HL-60/S4 treated with phorbol 12-myristate 13-acetate at 8.2 ng/mL for 4 days and 3 days (cell line): ENCODE data around the gene CAPRIN1.
"Not testable (repeated sequence)": the region's sequence is repeated elsewhere in the genome, so short reads cannot be mapped to it uniquely, and the experiment has no call there.

Experiments used
- in situ Hi-C: fragments of 300-500 bp; cut with MboI; formaldehyde crosslinking; loops from 2 replicates; pipeline ENCODE4 v1.15.0; 2022; ENCODE audit warnings: low sequenced_read_pairs

Gene CAPRIN1

GRCh38 chr11:34050581-34051348 is 766 bp upstream of the CAPRIN1 start:
- in situ Hi-C loops = no loop called here

GRCh38 chr11:34052036-34052607 is 591 bp downstream of the CAPRIN1 start:
- in situ Hi-C loops = no loop called here

GRCh38 chr11:34052608-34053160 is 1.2 kb downstream of the CAPRIN1 start:
- in situ Hi-C loops = no loop called here

- in situ Hi-C loops = no loop called here
Measured at GRCh38 chr11:34053161-34053686, 1.7 kb downstream of the CAPRIN1 start.

- in situ Hi-C loops = not testable (repeated sequence)
Measured at GRCh38 chr11:34054351-34054750, 2.8 kb downstream of the CAPRIN1 start.

GRCh38 chr11:34055218-34056000 is 3.9 kb downstream of the CAPRIN1 start:
- in situ Hi-C loops = no loop called here

GRCh38 chr11:34056672-34057071 is 5.1 kb downstream of the CAPRIN1 start:
- in situ Hi-C loops = no loop called here

GRCh38 chr11:34063061-34063795 is 11.7 kb downstream of the CAPRIN1 start:
- in situ Hi-C loops = no loop called here

GRCh38 chr11:34064291-34064690 is 12.8 kb downstream of the CAPRIN1 start:
- in situ Hi-C loops = no loop called here

- in situ Hi-C loops = no loop called here
Measured at GRCh38 chr11:34065505-34066203, 14.1 kb downstream of the CAPRIN1 start.

GRCh38 chr11:34066766-34067165 is 15.2 kb downstream of the CAPRIN1 start:
- in situ Hi-C loops = not testable (repeated sequence)

- in situ Hi-C loops = no loop called here
Measured at GRCh38 chr11:34067383-34068065, 16.0 kb downstream of the CAPRIN1 start.

GRCh38 chr11:34068111-34068510 is 16.6 kb downstream of the CAPRIN1 start:
- in situ Hi-C loops = no loop called here

GRCh38 chr11:34071306-34071705 is 19.8 kb downstream of the CAPRIN1 start:
- in situ Hi-C loops = not testable (repeated sequence)

- in situ Hi-C loops = no loop called here
Measured at GRCh38 chr11:34072041-34072440, 20.5 kb downstream of the CAPRIN1 start.

GRCh38 chr11:34072832-34073231 is 21.3 kb downstream of the CAPRIN1 start:
- in situ Hi-C loops = no loop called here

- in situ Hi-C loops = no loop called here
Measured at GRCh38 chr11:34074391-34074790, 22.9 kb downstream of the CAPRIN1 start.

- in situ Hi-C loops = no loop called here
Measured at GRCh38 chr11:34075178-34075820, 23.8 kb downstream of the CAPRIN1 start.

- in situ Hi-C loops = no loop called here
Measured at GRCh38 chr11:34080609-34081008, 29.1 kb downstream of the CAPRIN1 start.
